GM12874 (cell line): ENCODE data around the gene CHDH.

Source experiments
- CTCF ChIP-seq: IDR thresholded peaks from 2 replicates; pipeline ENCODE4 v1.5.1; 2011; ENCODE audit warnings: low read depth, mild to moderate bottlenecking, control low read depth, low read length, moderate library complexity; ENCODE audit not compliant: insufficient read depth

The CHDH gene

DNA sequence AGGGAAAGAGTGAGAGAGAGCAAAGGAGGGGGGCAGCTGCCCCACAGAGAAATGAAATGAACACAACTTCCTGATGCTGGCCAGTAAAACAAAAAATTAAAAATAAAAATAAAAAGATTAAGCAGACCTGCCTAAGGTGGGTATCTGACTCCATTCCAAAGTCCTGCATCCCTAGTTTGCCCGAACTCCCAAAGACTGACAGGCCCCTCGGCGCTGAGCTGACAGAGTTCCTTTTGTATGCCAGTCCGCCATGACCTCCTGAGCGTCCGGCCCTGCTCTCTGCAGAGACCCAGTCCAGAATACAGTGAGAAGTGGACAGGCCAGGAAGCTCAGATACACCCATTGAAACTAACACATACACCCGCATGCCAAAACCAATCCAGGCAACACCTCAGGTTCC lies 54.9 kb downstream of the CHDH start:
- TF ChIP-seq CTCF = no peak

GRCh38 chr3:53790470-53790869 lies 55.7 kb downstream of the CHDH start:
- no peak for TF ChIP-seq CTCF

GRCh38 chr3:53789459-53789858 lies 56.8 kb downstream of the CHDH start:
- TF ChIP-seq CTCF = no peak

DNA sequence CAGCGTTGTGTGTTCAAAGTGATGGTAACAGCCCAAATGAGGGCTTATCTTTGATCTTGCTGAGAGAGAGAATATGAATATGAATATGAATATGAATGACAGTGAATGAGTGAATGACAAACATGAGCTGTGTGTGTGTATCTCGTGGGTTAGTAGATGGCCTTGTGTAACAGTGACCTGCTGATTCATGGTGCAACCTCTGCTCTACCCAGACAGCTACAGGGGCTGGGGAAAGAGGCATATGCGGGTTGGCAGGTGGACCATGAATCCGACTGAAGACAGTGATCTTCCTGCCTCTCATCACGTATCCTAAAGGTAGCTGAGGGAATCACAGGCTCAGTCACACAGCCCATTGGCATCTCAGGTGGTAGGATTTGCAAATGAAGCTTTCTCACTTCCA lies 58.2 kb downstream of the CHDH start:
- no peak for TF ChIP-seq CTCF

GRCh38 chr3:53787016-53787415 lies 59.2 kb downstream of the CHDH start:
- no peak for TF ChIP-seq CTCF

DNA sequence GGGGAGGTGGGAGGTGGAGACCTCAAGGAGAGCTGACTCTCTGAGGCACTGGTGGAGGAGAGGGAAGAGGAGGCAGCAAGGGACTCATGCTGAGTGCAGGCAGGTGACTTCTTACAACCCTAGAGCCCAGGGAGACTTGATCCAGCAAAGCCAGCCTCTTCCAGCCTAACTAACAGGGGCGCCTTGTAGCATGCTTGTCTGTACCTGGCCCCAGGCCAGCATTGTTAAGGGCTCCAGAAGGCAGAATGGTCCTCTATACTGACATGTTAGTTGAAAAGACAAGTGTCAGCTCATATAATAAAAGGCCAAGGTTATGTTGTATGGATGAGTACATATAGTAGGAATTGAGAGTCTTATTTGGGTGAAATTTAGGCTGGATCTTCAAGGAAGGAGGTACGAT lies 65.4 kb downstream of the CHDH start:
- no peak for TF ChIP-seq CTCF

DNA sequence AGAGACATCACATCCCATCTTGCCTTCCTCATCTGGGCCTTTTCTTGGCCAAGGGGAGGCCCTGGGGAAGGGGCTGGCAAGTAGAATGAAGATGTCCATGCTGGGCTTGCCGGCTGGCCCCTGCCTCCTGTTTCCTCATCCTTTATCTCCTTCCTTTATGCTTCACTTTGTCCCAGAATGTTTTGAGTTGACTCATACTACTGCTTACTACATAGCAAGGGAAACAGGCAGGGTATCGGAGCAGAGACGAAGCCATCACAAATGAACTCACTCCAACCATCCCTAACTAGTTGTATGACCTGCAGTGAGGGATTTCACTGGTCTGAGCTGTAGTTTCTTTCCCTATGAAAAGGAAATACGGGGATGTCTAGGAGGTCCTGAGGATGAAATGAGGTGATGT lies 66.0 kb downstream of the CHDH start:
- TF ChIP-seq CTCF = no peak

DNA sequence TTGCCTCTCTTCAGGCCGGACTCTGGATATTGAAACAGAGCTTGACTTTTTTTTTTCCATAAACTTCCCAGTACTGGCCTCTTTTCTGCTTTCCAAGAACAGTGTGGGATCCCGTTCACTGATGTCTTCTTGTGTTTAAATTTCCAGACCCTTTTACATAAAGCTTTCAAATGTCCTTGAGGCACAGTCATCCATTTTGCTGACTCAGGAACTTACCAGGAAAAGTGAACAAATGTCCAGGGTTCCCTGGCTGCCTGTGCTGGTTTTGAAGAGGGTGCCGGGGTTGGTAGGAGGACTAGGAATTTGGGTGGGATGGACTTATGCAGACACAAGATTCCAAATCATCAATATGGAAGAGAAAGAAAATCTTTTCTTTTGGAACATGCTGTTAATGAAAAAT lies 68.1 kb downstream of the CHDH start:
- no peak for TF ChIP-seq CTCF
